ENCODE measurements around the gene DKC1.

The DKC1 gene

GRCh38 chrX:154738011-154738738 lies 24.5 kb upstream of the DKC1 start:
- DNase-seq, result no peak

- no peak for DNase-seq
Measured at GRCh38 chrX:154739952-154740465, 22.7 kb upstream of the DKC1 start.

GRCh38 chrX:154742613-154743012 lies 20.1 kb upstream of the DKC1 start:
- DNase-seq, result no peak

- DNase-seq, result peak; percentile 6
Measured at GRCh38 chrX:154748712-154749339, 13.8 kb upstream of the DKC1 start.

GRCh38 chrX:154749856-154750255 lies 12.8 kb upstream of the DKC1 start:
- DNase-seq, result no peak

GRCh38 chrX:154750301-154751202 lies 12.1 kb upstream of the DKC1 start, which contains the start of gene GAB3:
Gene GAB3 (minus strand): TSS chrX:154751077. CDS start chrX:154751025, 52 bp downstream.
- DNase-seq, result peak; percentile 37

- DNase-seq, result no peak
Measured at GRCh38 chrX:154751203-154751668, 11.4 kb upstream of the DKC1 start.

- no peak for DNase-seq
Measured at GRCh38 chrX:154751669-154752271, 10.9 kb upstream of the DKC1 start.

GRCh38 chrX:154758696-154759095 lies 4.0 kb upstream of the DKC1 start:
- DNase-seq, result no peak

- no peak for DNase-seq
Measured at GRCh38 chrX:154761977-154762536, 607 bp upstream of the DKC1 start.

GRCh38 chrX:154774622-154775021 lies 12.0 kb downstream of the DKC1 start:
- no peak for DNase-seq

- DNase-seq, result no peak
Measured at GRCh38 chrX:154775419-154776349, 13.0 kb downstream of the DKC1 start.

GRCh38 chrX:154776753-154777152 lies 14.1 kb downstream of the DKC1 start:
- DNase-seq, result no peak

GRCh38 chrX:154779261-154779660 lies 16.6 kb downstream of the DKC1 start:
- DNase-seq, result no peak

- DNase-seq, result no peak
Measured at GRCh38 chrX:154780968-154781367, 18.3 kb downstream of the DKC1 start.

- no peak for DNase-seq
Measured at GRCh38 chrX:154784149-154784995, 21.7 kb downstream of the DKC1 start.

GRCh38 chrX:154785716-154786115 lies 23.1 kb downstream of the DKC1 start:
- DNase-seq, result no peak

GRCh38 chrX:154791467-154791866 lies 28.8 kb downstream of the DKC1 start:
- DNase-seq, result no peak

- no peak for DNase-seq
Measured at GRCh38 chrX:154791939-154792338, 29.3 kb downstream of the DKC1 start.

All from activated effector memory CD4-positive, alpha-beta T cell treated with Interleukin-2 at 50 U/mL for 16 hours (primary cell).